ENCODE data around the gene RRAS2.
A peak's percentile ranks its signal among the peaks of the same experiment; 100 is the strongest.

The RRAS2 gene

GRCh38 chr11:14240221-14240620 lies 118.8 kb downstream of the RRAS2 start:
- TF ChIP-seq CTCF (conservative IDR thresholded peaks at IDR 0.05; ENCODE audit: low read length), result no peak
- no peak overlapping the region for H3K4me3 ChIP-seq (ENCODE audit: low read length)
- no peak for DNase-seq (ENCODE audit: low read depth)

DNA sequence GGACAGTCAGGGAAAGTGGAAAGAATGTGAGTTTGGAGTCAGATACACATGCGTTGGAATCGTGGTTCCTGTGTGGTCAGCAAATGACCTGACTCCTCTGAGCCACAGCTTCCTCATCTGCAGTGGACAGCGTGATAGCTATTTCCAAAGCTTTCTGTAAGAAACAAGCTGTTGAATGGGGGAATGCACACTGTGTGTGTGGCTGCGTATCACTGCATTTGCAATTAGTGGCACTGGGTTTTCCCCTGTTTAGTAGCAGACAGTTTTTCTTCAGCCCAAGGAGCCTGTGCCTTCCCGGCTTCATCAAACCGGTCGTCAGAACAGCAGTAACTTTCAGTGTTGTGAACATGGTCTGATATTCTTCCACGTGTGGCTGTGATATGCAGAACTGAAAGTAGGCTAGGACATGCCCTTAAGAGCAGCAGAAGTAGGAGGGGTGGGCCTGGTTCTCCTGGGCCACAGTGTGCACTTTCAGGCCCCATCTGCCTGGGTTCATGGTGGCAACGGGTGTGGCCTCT lies 121.5 kb downstream of the RRAS2 start:
- TF ChIP-seq CTCF (conservative IDR thresholded peaks at IDR 0.05; ENCODE audit: low read length), result no peak
- H3K4me3 ChIP-seq (ENCODE audit: low read length), result no peak overlapping the region
- no peak for DNase-seq (ENCODE audit: low read depth)

DNA sequence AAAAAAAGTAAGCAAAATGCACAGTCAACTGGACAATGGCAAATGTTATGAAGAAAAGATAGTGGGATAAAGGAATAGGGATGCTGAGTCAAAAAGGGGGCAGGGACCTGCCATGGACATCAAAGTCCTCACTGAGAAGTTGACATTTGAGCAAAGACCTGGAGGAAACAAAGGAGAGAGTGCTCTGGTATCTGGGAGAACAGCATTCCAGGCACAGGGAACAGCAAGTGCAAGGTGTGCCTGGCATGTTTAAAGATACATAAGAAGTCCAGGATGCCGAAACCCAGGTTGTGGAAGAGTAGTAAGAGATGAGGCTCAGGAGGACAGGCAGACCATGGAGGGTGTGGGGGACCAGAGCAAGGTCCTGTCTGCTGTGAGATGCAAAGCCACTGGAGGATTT lies 123.3 kb downstream of the RRAS2 start:
- no peak for TF ChIP-seq CTCF (conservative IDR thresholded peaks at IDR 0.05; ENCODE audit: low read length)
- no peak overlapping the region for H3K4me3 ChIP-seq (ENCODE audit: low read length)
- DNase-seq (ENCODE audit: low read depth), result no peak

DNA sequence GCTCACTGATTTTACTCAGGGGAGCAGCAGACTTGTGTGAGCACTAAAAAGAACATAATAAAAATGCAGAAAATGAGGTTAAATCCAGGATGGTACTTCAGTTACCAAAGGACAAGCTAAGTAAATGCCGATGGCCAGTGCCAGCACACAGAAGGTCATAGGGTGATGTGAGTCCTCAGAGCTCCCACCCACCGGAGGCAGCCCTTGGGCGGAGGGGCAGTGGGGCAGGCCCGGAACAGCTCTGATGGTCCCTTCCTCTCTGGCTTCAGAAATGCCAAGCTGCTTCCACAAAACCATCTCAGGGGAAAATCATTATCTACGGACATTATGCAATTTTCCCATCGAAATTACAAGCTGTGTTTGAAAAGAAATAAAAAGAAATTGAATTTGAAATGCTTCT lies 124.5 kb downstream of the RRAS2 start:
- DNase-seq (ENCODE audit: low read depth), result no peak
- no peak overlapping the region for H3K4me3 ChIP-seq (ENCODE audit: low read length)
- no peak for TF ChIP-seq CTCF (conservative IDR thresholded peaks at IDR 0.05; ENCODE audit: low read length)

DNA sequence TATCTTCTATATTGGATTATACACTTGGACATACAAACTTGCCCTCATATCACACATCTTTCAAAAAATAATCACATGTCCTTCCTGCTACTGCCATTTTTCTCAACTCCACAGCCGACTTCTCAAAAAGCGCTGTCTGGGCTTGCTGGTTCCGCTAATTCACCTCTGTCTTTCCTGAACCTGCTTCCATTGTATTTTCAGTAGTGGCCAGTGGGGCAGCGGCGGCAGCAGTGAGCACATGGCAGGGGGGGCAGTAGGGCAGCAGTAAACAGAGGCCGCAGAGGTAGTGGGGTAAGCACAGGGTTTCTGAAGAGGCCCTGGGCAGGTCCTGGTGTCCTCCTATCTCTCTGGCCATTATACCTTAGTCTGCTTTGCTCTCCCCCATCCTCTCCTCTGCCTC lies 126.3 kb downstream of the RRAS2 start:
- no peak overlapping the region for H3K4me3 ChIP-seq (ENCODE audit: low read length)
- 0 out of 2 replicates have a peak, but pooled peaks have one; percentile 13 for TF ChIP-seq CTCF (conservative IDR thresholded peaks at IDR 0.05; ENCODE audit: low read length)
- no peak for DNase-seq (ENCODE audit: low read depth)

DNA sequence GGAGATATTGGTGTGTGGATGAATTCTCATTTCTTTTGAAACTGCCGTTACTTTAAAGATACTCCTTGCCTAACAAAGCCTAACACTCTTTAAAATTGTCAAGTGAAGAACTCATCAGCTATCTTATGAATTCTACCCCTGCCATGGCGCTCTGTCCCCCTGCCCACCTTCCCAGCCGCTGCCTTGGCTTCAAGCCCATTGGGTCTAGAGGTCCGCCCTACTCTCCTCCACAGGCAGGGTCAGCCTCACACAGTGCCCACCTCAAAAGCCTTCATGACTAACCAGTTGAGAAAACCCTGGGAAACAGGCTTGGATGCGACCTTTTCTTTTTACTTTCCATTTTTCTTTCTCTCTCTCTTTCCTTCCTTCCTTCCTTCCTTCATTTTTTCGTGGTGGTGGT lies 128.6 kb downstream of the RRAS2 start:
- no peak for TF ChIP-seq CTCF (conservative IDR thresholded peaks at IDR 0.05; ENCODE audit: low read length)
- no peak overlapping the region for H3K4me3 ChIP-seq (ENCODE audit: low read length)
- DNase-seq (ENCODE audit: low read depth), result no peak

GRCh38 chr11:14229472-14229871 lies 129.5 kb downstream of the RRAS2 start:
- no peak overlapping the region for H3K4me3 ChIP-seq (ENCODE audit: low read length)
- DNase-seq (ENCODE audit: low read depth), result no peak
- no peak for TF ChIP-seq CTCF (conservative IDR thresholded peaks at IDR 0.05; ENCODE audit: low read length)
